HEK293T (cell line): ENCODE results near the gene FUT8.

Experiments used
- CTCF ChIA-PET: fragments of 350-600 bp; formaldehyde crosslinking; extraction: SDS; loops from one replicate; lab custom pipeline; 2021; ENCODE audit warnings: antibody characterized with exemption, inconsistent platforms; lab: Yijun Ruan, JAX
- POLR2A ChIA-PET: fragments of 350-600 bp; formaldehyde crosslinking; extraction: SDS; loops from one replicate; lab custom pipeline; 2020; ENCODE audit warnings: antibody characterized with exemption, inconsistent platforms; lab: Yijun Ruan, JAX
- DNase-seq: peaks from one replicate; pipeline ENCODE4 v3.0.0; 2012; ENCODE audit warnings: mixed read lengths; ENCODE audit errors: extremely low spot score
- ARNT ChIP-seq: fragments of 450-650 bp; IDR thresholded peaks from 2 replicates; pipeline ENCODE4 v1.6.1; 2017; ENCODE audit warnings: mild to moderate bottlenecking
- BHLHE40 ChIP-seq: fragments of 450-650 bp; IDR thresholded peaks from 2 replicates; pipeline ENCODE4 v1.6.1; 2016; ENCODE audit warnings: mild to moderate bottlenecking, moderate library complexity, borderline replicate concordance
- CTBP1 ChIP-seq: fragments of 450-650 bp; IDR thresholded peaks from 2 replicates; pipeline ENCODE4 v1.6.1; 2016; ENCODE audit warnings: borderline replicate concordance
- ELF4 ChIP-seq: fragments of 450-650 bp; IDR thresholded peaks from 2 replicates; pipeline ENCODE4 v1.6.1; 2017; ENCODE audit warnings: antibody characterized with exemption
- FOXA1 ChIP-seq: fragments of 450-650 bp; IDR thresholded peaks from 2 replicates; pipeline ENCODE4 v1.6.1; 2016; ENCODE audit warnings: mild to moderate bottlenecking
- FOXK2 ChIP-seq: fragments of 450-650 bp; IDR thresholded peaks from 2 replicates; pipeline ENCODE4 v1.6.1; 2016; ENCODE audit warnings: mild to moderate bottlenecking
- FOXM1 ChIP-seq: fragments of 450-650 bp; IDR thresholded peaks from 2 replicates; pipeline ENCODE4 v1.6.1; 2017; ENCODE audit warnings: mild to moderate bottlenecking, borderline replicate concordance
- HDGF ChIP-seq: fragments of 450-650 bp; IDR thresholded peaks from 2 replicates; pipeline ENCODE4 v1.6.1; 2017; ENCODE audit warnings: antibody characterized with exemption, borderline replicate concordance
- L3MBTL2 ChIP-seq: fragments of 450-650 bp; conservative IDR thresholded peaks from 2 replicates; pipeline ENCODE4 v1.6.1; 2016; ENCODE audit warnings: mild to moderate bottlenecking
- LEF1 ChIP-seq: fragments of 450-650 bp; IDR thresholded peaks from 2 replicates; pipeline ENCODE4 v1.6.1; 2017; ENCODE audit warnings: mild to moderate bottlenecking, borderline replicate concordance
- NFRKB ChIP-seq: fragments of 450-650 bp; IDR thresholded peaks from 2 replicates; pipeline ENCODE4 v1.6.1; 2016; ENCODE audit warnings: mild to moderate bottlenecking, moderate library complexity
- SP1 ChIP-seq: fragments of 450-650 bp; IDR thresholded peaks from 2 replicates; pipeline ENCODE4 v1.6.1; 2017
- SUZ12 ChIP-seq: fragments of 450-650 bp; IDR thresholded peaks from 2 replicates; pipeline ENCODE4 v1.6.1; 2016; ENCODE audit warnings: mild to moderate bottlenecking
- TARDBP ChIP-seq: fragments of 450-650 bp; IDR thresholded peaks from 2 replicates; pipeline ENCODE4 v1.6.1; 2016
- ZNF384 ChIP-seq: fragments of 450-650 bp; IDR thresholded peaks from 2 replicates; pipeline ENCODE4 v1.6.1; 2016
- TF ChIP-seq, protein P1 (sequence below): fragments of 450-650 bp; IDR thresholded peaks from 2 replicates; pipeline ENCODE4 v1.6.1; 2016

The FUT8 gene

DNA sequence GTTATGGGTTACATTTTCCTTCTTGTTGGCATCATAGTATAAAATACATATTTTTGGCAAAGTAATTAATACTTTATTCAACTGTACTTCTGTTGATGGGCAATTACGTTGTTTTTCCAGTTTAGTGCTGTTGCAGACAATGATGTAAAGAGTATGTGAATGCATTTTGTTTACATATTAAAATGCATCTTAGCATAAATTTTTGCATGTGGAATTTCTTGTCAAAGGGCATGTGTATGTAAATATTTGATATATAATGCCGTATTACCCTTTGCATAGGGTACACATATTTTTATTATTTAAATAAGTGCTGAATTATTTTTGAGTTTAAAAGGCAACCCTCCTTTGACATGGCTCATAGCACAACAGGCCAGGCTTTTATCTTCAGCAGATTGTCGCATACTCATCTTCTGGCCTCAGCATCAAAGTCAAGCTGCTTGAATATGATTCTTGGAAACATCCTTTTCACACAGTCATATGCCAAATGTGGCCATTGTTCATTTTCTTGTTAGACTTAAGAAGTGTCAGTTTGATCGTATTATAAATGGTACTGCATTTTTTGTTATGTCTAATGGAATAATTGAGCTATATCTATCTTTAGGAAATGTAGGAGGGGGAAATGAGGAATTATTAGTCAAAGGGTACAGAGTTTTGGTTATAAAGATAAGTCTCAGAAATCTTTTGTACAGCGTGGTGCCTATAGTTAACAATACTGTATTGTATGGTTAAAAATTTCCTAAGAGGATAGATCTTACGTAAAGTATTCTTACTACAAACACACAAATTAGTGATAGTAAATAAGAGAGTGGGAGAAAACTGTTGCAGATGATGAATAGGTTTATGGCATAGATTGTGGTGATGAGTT is 138.5 kb downstream of the FUT8 start:
- TF ChIP-seq FOXK2 (no peak), LEF1 (no peak), SP1 (no peak)
- CTCF ChIA-PET, result no interaction called here
- DNase-seq, result no peak
- POLR2A ChIA-PET, result no interaction called here

DNA sequence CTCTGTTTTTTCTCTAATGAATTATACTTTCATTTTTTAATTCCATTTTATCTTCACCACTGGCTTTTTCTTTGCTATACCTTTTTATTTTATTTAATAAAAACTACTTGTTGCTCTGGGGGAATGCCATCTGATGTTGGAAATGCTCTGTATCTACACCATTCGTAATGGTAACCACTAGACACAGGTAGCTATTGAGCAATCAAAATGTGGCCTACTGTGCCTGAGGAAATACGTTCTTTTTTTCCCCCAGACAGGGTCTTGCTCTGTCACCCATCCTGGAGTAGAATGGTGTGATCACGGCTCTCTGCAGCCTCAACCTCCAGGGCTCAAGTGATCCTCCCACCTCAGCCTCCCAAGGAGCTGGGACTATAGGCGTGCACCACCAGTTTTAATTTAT is 140.2 kb downstream of the FUT8 start:
- POLR2A ChIA-PET, result no interaction called here
- CTCF ChIA-PET, result interaction anchor here (0.5 kb wide), 1 partner anchor 14 kb away, joined by 4 read pairs; no protein-coding TSS in a partner anchor
- TF ChIP-seq, protein P1, sequence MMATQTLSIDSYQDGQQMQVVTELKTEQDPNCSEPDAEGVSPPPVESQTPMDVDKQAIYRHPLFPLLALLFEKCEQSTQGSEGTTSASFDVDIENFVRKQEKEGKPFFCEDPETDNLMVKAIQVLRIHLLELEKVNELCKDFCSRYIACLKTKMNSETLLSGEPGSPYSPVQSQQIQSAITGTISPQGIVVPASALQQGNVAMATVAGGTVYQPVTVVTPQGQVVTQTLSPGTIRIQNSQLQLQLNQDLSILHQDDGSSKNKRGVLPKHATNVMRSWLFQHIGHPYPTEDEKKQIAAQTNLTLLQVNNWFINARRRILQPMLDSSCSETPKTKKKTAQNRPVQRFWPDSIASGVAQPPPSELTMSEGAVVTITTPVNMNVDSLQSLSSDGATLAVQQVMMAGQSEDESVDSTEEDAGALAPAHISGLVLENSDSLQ, result no peak
- TF ChIP-seq ARNT (no peak), FOXK2 (no peak), CTBP1 (no peak), SP1 (no peak)
- DNase-seq, result no peak

DNA sequence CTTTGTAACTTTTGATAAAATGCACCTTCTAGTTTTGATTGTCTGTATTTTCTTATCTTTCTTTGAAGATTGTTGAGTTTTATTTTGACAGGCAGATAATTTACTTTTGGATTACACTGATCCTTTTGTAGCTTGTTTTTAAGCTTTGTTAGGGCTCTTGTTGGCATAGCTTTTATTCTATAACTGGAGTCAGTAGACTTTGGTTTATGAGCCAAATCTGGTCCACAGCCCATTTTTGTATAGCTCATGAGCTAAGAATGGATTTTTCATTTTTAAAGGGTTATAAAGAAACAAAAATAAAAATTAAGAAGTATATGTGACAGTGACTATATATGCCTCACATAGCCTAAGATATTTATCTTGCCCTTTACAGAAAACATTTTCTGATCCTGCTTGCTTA is 142.3 kb downstream of the FUT8 start:
- CTCF ChIA-PET, result no interaction called here
- POLR2A ChIA-PET, result no interaction called here
- TF ChIP-seq FOXA1, result no peak
- no peak for TF ChIP-seq L3MBTL2
- no peak for TF ChIP-seq CTBP1
- no peak for TF ChIP-seq SUZ12
- no peak for TF ChIP-seq ARNT
- no peak for TF ChIP-seq BHLHE40
- no peak for TF ChIP-seq TARDBP
- TF ChIP-seq ELF4, result no peak
- no peak for TF ChIP-seq FOXK2
- no peak for TF ChIP-seq SP1
- TF ChIP-seq ZNF384, result no peak
- TF ChIP-seq, protein P1, result no peak
- TF ChIP-seq LEF1, result no peak
- TF ChIP-seq HDGF, result no peak
- no peak for TF ChIP-seq FOXM1
- no peak for DNase-seq

DNA sequence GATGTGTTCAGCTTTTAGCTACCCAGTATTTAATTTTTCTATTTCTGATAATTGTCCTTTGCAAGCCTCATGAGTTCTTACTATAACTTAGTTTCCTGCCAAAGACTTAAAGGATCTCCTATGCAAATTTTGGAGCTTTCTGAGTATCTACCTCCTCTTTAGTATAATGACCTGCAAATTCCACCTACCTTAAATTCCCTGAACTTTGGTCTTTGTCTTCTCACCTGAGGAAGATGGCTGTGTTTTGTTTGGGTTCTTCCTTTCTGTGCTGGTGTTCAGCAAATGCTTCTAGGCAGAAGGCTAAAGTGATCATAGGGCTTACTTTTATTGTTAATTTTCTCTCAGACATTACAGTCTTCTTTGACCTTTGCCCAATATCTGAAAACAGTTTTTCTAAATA is 142.8 kb downstream of the FUT8 start:
- TF ChIP-seq CTBP1 (no peak), LEF1 (no peak), ELF4 (no peak), HDGF (no peak), FOXM1 (no peak), SP1 (no peak), SUZ12 (no peak), FOXK2 (no peak)
- ChIA-PET CTCF (no interaction called here), POLR2A (no interaction called here)
- DNase-seq, result no peak

DNA sequence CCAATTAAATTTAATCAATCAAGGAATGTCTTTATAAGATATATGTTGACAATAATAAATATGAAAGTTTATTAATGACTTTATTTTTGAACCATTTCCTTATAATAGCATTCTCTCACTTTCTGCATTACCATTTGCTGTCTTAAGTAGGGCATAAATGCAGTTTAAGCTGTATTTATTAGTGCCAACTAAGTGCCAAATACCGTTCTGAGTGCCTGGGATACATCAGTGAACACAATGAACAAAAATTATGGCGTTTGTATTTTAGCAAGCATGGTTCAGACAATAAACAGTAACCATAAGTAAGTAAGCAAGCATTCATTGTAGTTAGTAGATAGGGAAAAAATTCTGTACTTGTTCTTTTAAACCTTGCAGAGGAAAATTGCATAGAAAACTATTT is 145.8 kb downstream of the FUT8 start:
- ChIA-PET CTCF (no interaction called here), POLR2A (no interaction called here)
- no peak for TF ChIP-seq SUZ12
- TF ChIP-seq ELF4, result no peak
- TF ChIP-seq HDGF, result no peak
- TF ChIP-seq LEF1, result no peak
- TF ChIP-seq FOXA1, result no peak
- no peak for TF ChIP-seq SP1
- no peak for TF ChIP-seq ARNT
- TF ChIP-seq NFRKB, result no peak
- TF ChIP-seq FOXM1, result no peak
- TF ChIP-seq CTBP1, result no peak
- no peak for TF ChIP-seq TARDBP
- TF ChIP-seq ZNF384, result no peak
- no peak for TF ChIP-seq L3MBTL2
- TF ChIP-seq, protein P1, result no peak
- no peak for TF ChIP-seq FOXK2
- no peak for TF ChIP-seq BHLHE40
- no peak for DNase-seq

DNA sequence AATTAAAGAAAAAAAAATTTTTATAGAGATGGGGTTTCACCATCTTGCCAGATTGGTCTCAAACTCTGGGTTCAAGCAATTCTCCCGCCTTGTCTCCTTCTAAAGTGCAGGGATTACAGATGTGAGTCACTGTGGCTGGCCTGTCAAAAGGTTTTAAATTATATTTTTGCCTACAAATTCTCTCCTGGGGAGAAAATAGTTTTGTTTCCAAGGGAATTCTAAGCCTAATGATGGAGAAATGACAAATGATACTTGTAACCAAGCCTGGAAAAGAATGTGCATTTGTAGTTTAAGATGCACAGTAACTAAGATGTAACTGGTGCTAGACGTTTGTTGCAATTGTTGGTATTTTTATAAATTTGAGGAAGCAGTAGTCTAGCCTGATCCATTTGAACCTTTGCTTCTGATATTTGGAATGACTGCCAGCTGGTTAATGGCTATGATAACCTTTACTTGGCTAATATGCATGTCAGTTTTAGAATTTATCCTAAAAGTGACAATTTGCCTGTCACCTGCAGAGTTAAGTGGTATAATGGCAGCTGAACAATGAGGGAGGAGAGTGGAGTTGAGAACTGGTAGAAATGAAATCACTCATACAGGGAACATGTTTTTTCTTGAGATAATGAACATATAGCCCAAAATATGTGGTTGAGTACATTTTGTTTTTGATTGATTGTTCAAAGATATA is 148.0 kb downstream of the FUT8 start:
- CTCF ChIA-PET, result no interaction called here

More for the DNA sequence above, 148.0 kb downstream of the FUT8 start:
- no peak for DNase-seq
- POLR2A ChIA-PET, result no interaction called here
- no peak for TF ChIP-seq CTBP1
- no peak for TF ChIP-seq FOXM1
- no peak for TF ChIP-seq HDGF
- no peak for TF ChIP-seq LEF1
- no peak for TF ChIP-seq ARNT
- TF ChIP-seq SP1, result no peak
